ENCODE data around the gene SLC23A3.

The SLC23A3 gene

GRCh38 chr2:219175486-219175885, 5.7 kb upstream of the SLC23A3 start:
- DNase-seq = no peak

- no peak for DNase-seq
Measured at GRCh38 chr2:219174801-219175200, 5.0 kb upstream of the SLC23A3 start.

DNA sequence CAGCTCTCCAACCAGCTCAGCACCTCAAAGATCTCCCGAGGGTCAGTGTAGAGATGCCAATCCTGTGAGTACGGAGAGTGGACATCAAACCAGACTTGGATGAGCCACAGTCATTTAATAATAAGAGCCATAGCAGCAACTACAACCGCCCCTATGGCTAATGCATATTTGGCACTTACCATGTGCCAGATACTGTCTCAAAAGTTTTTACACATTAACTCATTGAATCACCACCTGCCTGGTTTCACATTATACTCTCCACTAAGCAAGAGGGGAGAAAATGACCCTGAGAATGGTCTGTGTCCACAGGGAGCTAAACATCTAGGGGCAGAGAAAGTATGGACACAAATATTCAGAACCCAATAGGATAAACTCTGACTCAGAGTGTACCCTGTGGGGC, 4.3 kb upstream of the SLC23A3 start:
- no peak for DNase-seq

DNA sequence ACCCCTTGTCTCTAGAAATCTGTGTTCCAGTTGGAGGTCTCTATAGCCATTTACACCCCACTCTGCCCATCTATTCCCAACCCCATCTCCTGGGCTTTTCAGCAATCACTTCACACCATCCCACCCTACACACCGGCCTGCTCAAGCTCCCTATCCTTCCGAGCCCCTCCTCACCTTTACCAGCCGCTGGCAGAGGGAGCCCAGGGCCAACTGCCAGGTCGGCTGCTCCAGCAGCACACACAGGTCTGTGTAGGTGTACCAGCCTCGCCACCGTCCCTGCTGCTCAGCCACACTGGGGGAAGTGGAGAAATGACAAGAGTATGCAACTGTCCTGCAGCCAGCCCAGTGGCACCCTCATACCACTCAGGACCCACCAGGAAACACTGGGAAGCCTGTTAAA, 3.3 kb upstream of the SLC23A3 start:
- no peak for DNase-seq

DNA sequence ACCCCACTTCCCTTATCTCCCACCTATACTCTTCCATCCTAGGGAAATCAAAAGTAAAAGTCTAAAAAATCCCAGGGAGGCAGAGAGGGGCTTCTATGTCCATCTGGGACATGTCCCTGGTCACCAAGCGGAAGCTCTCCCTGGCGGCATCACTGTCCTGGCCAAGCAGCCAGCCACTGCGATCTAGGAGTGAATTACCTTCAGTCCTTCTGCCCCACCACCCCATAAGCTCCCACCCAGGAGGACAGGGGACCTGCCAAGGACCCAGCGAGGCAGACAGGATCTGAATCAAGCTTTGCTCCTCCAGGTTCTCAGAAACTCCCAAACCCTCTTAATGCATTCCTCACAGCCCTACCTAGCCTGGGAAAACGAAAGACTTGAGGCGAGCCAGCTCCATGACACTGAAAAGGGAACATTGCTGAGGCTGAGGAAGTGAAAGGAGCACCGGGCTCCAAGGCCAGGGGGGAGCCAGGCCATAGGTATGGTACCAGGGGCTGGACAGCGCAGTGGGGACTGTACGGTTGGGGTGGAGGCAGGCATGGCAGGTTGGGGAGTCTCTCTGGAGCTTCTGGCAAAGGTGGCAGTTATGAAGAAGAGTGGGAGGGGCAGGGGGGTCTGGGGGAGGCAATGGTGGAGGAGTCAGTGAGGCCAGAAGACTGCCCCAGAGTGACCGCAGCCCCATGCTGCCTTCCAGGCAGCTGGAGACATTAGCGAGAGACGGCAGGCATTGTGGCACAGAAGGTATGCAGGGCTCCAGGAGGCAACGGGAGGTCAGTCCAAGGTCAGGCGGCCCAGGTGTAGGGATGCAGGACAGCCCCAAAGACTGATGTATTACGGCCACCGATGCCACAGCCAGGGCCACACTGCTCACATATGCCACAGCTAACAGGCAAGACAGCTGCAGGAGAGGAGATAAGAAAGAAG, 2.7 kb upstream of the SLC23A3 start:
- DNase-seq = no peak

GRCh38 chr2:219171231-219171651, 1.4 kb upstream of the SLC23A3 start:
- peak; percentile 54 for DNase-seq

- DNase-seq = no peak
Measured at GRCh38 chr2:219168932-219169331, 897 bp downstream of the SLC23A3 start.

- no peak for DNase-seq
Measured at GRCh38 chr2:219168526-219168925, 1.3 kb downstream of the SLC23A3 start.

GRCh38 chr2:219167997-219168396, 1.8 kb downstream of the SLC23A3 start:
- no peak for DNase-seq

DNA sequence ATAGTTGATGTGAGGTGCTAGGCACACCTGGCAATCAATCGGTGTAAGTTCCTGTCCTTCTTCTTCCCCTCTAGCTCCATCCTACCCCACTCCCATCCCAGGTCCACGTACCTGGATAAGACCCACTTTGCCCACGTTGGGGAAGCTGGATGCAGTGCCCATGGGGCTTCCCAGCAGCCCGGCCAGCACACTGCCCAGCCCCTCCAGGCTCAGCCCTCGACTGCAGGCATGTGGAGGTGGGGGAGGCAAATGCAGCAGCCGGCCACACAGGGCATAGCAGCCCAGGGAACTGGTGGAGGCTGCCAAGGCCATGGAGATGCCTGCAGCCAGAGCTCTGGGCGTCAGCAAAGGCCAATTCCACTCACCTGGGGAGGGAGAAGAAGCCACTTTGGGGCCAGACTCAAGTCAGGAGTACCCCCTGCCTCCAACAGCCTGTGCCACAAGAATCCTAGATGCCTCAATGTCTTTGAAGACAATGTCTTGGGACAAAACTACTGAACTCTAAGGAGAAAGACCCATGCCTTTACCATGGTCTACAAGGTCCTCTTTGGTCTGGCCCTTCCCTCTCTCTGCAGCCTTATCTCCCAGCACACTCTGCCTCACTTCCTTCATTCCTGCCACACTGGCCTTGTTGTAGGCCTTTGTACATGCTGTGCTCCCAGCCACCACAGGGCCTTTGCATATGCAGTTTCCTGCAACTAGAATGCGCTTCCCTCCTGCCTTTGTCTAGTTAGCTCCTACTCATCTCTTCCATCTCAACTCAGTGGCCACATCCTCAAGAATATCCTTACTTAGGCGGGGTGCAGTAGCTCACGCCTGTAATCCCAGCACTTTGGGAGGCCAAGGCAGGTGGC, 4.5 kb downstream of the SLC23A3 start:
- no peak for DNase-seq

DNA sequence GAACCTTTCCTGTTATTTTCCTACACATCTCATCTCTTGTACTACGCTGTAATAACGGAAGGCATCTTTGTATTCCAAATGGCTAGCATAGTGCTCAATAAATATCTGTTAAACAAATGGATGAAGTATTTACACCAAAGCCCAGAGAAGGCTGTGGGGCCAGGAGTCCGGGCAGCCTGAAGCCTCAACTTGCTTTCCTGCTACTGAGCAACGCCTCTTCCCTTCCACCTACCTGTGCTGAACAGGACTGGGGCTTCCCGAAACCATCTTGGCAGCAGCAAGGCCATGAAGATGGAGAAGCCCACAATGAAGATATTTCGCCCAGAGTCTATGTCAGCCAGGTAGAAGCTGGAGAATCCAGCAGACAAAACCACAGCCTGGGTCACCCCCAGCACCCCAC, 6.7 kb downstream of the SLC23A3 start:
- DNase-seq = no peak

DNA sequence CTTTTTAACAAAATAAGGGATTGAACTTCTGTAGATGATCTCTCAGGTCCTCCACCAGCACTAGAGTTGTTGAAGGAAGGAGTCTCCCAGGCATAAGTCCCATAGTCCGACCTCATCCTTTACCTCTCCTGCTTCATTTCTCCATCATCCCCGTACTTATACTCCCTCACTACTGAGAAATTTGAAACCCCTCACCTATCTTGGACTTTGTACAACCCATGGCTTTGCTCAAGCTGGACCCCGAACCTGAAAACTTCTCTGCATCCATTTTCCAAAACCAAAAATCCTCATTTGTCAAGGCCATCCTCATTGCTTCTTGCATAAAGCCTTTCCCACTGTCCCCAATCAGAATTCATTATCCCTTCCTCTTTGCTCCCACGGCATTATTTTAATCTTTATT, 8.7 kb downstream of the SLC23A3 start:
- DNase-seq = no peak

GRCh38 chr2:219160186-219161017, 9.4 kb downstream of the SLC23A3 start, which contains the start of gene NHEJ1:
TSS of gene NHEJ1 (minus strand) at chr2:219160815. CDS start at chr2:219158362, 2,453 bp downstream.
- peak; percentile 87 for DNase-seq

DNA sequence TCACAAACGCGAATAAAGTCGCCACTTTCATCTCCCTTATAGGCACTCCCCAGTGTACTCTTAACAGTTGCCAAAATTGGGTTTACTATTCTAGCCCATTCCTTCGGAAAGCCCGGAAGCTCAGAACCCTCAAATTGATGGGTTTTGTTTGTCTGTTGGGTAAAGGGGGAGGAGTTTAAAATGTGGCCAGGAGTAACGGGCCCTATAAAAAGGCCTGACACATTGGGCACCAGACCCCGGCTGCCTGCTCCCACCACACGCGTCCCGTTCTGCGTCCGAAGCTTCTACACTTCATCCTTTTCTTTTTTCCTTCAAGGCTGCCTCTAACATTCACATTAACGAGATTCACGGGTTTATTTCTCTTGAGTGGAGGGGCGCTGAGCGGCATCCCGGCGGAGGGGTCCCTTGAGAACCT, 10.1 kb downstream of the SLC23A3 start:
- no peak for DNase-seq

DNA sequence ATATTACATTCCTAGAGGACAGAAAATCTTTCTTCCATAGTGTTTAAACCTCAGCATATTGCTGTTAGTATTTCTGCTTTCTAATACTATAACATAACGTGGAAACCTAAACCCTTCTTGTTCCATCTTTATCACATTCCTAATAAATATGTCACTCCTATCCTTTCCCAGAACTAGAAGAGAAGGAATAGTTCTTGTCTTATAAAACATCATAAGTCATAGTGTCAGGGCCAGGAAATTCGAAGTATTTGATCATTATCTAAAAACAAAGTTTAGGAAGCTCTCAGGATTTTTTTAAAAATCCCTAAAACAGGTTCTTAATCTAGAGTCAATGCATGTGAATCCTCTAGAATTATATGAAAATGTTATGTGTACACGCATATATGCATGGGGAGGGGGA, 11.2 kb downstream of the SLC23A3 start:
- no peak for DNase-seq

DNA sequence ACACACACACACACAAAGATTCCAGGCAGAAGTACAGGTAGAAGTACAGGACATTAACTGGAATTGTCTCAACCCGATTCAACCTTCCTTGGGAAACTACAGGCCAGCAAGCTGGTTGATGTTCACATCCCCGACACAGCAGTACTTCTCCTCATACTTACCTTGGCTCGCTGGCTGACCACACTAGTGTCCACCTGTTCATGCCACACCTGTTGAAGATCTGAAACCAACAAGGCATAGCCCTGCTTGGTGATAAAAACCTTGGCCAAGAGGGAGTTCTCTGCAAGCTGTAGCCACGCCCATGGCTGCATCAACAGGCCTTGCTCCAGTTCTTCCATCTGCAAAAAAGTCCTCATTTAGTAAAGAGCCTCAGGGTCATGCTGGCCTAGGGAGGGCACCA, 11.8 kb downstream of the SLC23A3 start:
- DNase-seq = no peak

- DNase-seq = no peak
Measured at GRCh38 chr2:219157396-219157795, 12.4 kb downstream of the SLC23A3 start.

GRCh38 chr2:219155054-219155644, 14.7 kb downstream of the SLC23A3 start:
- DNase-seq = peak; percentile 78

DNA sequence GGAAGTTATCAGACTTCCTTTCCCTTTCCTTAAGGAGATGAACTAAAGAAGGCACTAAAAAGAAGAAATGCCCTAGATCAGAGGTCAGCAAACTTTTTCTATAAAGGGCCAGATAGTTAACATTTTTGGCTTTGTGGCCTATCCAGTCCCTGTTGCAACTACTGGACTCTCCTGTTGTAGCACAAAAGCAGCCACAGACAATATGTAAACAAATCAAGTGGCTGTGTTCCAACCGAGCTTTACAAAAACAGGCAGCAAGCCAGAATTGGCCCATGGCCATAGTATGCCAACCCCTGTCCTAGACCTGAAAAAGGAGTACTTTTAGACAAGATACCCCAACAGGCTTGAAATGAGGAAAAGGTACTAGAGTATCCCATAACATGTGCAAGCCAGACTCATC, 20.2 kb downstream of the SLC23A3 start:
- DNase-seq = no peak

DNA sequence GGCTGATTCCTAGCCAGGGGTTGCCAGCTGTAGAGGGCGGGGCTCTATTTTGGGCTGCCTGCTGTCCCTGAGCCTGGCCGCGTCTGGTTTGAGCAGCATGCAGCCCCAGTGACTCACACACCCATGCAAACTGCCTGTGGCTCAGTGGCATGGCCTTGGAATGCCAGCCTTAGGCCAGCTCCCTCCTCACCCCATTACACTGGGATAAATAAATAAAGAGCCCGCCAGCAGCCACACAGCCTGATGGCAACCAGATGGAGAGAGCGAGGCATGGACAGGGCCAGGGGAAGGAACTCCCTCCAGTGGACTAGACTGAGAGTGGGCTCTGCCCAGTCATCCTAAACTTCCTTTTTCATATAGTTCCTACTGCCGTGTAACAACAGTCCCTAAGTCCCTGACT, 27.5 kb downstream of the SLC23A3 start:
- DNase-seq = peak; percentile 74

DNA sequence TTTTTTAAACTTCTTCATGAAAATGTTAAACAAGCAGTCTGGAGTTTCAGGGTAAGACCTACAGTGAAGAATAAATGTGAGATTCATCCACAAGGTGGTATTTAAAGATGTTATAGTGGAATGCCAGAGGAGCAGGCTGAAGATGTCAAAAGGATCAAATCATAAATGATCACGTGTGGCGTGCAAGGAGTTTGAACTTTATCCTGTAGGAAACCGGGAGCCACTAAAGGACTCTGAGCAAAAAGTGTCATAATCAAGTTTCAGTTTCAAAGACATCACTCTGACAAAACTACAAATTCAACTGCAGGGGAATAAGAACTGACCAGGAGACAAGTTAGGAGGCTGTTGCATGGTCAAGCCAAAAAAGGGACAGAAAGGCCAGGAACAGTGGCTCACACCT, 29.1 kb downstream of the SLC23A3 start:
- no peak for DNase-seq

- DNase-seq = no peak
Measured at GRCh38 chr2:219133976-219134375, 35.9 kb downstream of the SLC23A3 start.

All from amniotic stem cell (primary cell).